ENCODE results near the gene CCR5. TPM values are rescaled to one million over a fixed set of nuclear protein-coding genes. Genes with fewer than 3 reads are reported as not detected.

CCR5 gene
- total RNA-seq, 2 experiments from 2014 or later = 21.6 to 25.2 TPM

GRCh38 chr3:46417841-46418611 lies 47.3 kb downstream of the CCR5 start:
- no peaks in the 10 kb centered on the region for H3K27me3 Mint-ChIP-seq
- CTCF ChIA-PET = interaction anchor here (1.7 kb wide), 1 partner anchor 18 kb away, joined by 3 read pairs; no protein-coding TSS in a partner anchor
- no peaks in the 10 kb centered on the region for H3K9me3 Mint-ChIP-seq
- no peaks in the 10 kb centered on the region for H3K36me3 Mint-ChIP-seq (ENCODE audit: low read depth)
- no peak for DNase-seq
- POLR2A ChIA-PET = no interaction called here
- no peak overlapping the region for H3K4me3 Mint-ChIP-seq
- no peak overlapping the region for H3K27ac Mint-ChIP-seq
- peaks cover 3% of the 10 kb centered on the region for H3K4me1 Mint-ChIP-seq

- Mint-ChIP-seq H3K4me1 (peaks cover 3% of the 10 kb centered on the region), H3K27ac (no peak overlapping the region), H3K36me3 (ENCODE audit: low read depth) (no peaks in the 10 kb centered on the region), H3K4me3 (no peak overlapping the region), H3K9me3 (no peaks in the 10 kb centered on the region), H3K27me3 (no peaks in the 10 kb centered on the region)
- CTCF ChIA-PET = interaction anchor here (1.6 kb wide), 1 partner anchor 12 kb away, joined by 4 read pairs; no protein-coding TSS in a partner anchor
- POLR2A ChIA-PET = no interaction called here
- DNase-seq = no peak
These were observed 49.1 kb downstream of the CCR5 start for GRCh38 chr3:46419816-46420215.

GRCh38 chr3:46420931-46421330 lies 50.2 kb downstream of the CCR5 start:
- ChIA-PET POLR2A (no interaction called here), CTCF (no interaction called here)
- no peak for DNase-seq
- no peaks in the 10 kb centered on the region for H3K9me3 Mint-ChIP-seq
- H3K4me3 Mint-ChIP-seq = no peak overlapping the region
- no peaks in the 10 kb centered on the region for H3K27me3 Mint-ChIP-seq
- peaks cover under 1% of the 10 kb centered on the region for H3K4me1 Mint-ChIP-seq
- H3K27ac Mint-ChIP-seq = no peak overlapping the region
- no peaks in the 10 kb centered on the region for H3K36me3 Mint-ChIP-seq (ENCODE audit: low read depth)

GRCh38 chr3:46422617-46423016 lies 51.9 kb downstream of the CCR5 start:
- Mint-ChIP-seq H3K27me3 (peaks cover 1% of the 10 kb centered on the region), H3K9me3 (no peaks in the 10 kb centered on the region), H3K27ac (no peak overlapping the region), H3K36me3 (ENCODE audit: low read depth) (no peaks in the 10 kb centered on the region), H3K4me3 (no peak overlapping the region), H3K4me1 (peaks cover 13% of the 10 kb centered on the region)
- CTCF ChIA-PET = interaction anchor here (0.9 kb wide), 1 partner anchor 37 kb away, joined by 3 read pairs; no protein-coding TSS in a partner anchor
- POLR2A ChIA-PET = no interaction called here
- DNase-seq = no peak

GRCh38 chr3:46423588-46423987 lies 52.8 kb downstream of the CCR5 start:
- Mint-ChIP-seq H3K9me3 (no peaks in the 10 kb centered on the region), H3K27me3 (peaks cover 3% of the 10 kb centered on the region), H3K36me3 (ENCODE audit: low read depth) (no peaks in the 10 kb centered on the region), H3K4me3 (no peak overlapping the region), H3K27ac (no peak overlapping the region), H3K4me1 (peaks cover 13% of the 10 kb centered on the region)
- ChIA-PET POLR2A (no interaction called here), CTCF (interaction anchor here (2.4 kb wide), 1 partner anchor 16 kb away, joined by 9 read pairs; the partner anchor contains the start of genes CCR5AS and CCRL2)
- DNase-seq = no peak

Other genes starting within 250 kb of the CCR5 start
- gene CCR1, start 162.6 kb upstream of the CCR5 start, total RNA-seq = 1 to 10 TPM; 6.4 to 6.6 TPM
- not detected for gene CCR3, start 128.5 kb upstream of the CCR5 start, total RNA-seq
- 10 to 100 TPM; 28.6 to 29.1 TPM for gene CCR2, start 16.8 kb upstream of the CCR5 start, total RNA-seq
- 1 to 10 TPM; 5.3 to 5.8 TPM for gene CCRL2, start 36.3 kb downstream of the CCR5 start, total RNA-seq
- gene LTF, start 94.0 kb downstream of the CCR5 start, total RNA-seq = not detected
- gene RTP3, start 127.0 kb downstream of the CCR5 start, total RNA-seq = not detected
- under 1 TPM; 0.27 to 0.29 TPM for gene LRRC2, start 195.4 kb downstream of the CCR5 start, total RNA-seq
- not detected for gene FAM240A, start 241.6 kb downstream of the CCR5 start, total RNA-seq

All from activated CD4-positive, alpha-beta T cell treated with anti-CD3 and anti-CD28 coated beads, Interleukin-2, amount 10 ng/mL, durations not matched to agents 7 days and 5 days (primary cell).